Skeletal muscle satellite cell (primary cell): ENCODE measurements around the gene CARMIL3.

ENCODE experiments used
- H3K27me3 ChIP-seq: 2 replicates; pipeline ENCODE4 v1.7.0; 2013; ENCODE audit warnings: low read length; ENCODE audit not compliant: control insufficient read depth, insufficient read depth
- H3K36me3 ChIP-seq: 2 replicates; pipeline ENCODE4 v1.7.0; 2013; ENCODE audit warnings: mild to moderate bottlenecking, control low read depth, low read length; ENCODE audit not compliant: insufficient read depth
- H3K4me1 ChIP-seq: 2 replicates; pipeline ENCODE4 v1.7.0; 2013; ENCODE audit warnings: low read length; ENCODE audit not compliant: control insufficient read depth, insufficient read depth
- H3K4me2 ChIP-seq: 2 replicates; pipeline ENCODE4 v1.7.0; 2013; ENCODE audit warnings: mild to moderate bottlenecking, low read length
- H3K4me3 ChIP-seq: 2 replicates; pipeline ENCODE4 v1.7.0; 2013; ENCODE audit warnings: low read length
- H3K9ac ChIP-seq: 2 replicates; pipeline ENCODE4 v1.7.0; 2013; ENCODE audit warnings: mild to moderate bottlenecking, low read depth, low read length, moderate library complexity
- H3K9me3 ChIP-seq: replicated peaks from 2 replicates; pipeline ENCODE4 v1.7.0; 2013; ENCODE audit warnings: mild to moderate bottlenecking, control low read depth, low read length

The CARMIL3 gene

GRCh38 chr14:24116128-24116814 is 64.5 kb downstream of the CARMIL3 start:
- H3K9ac ChIP-seq: no peak overlapping the region
- peak overlapping the region; percentile 90 for H3K4me2 ChIP-seq
- H3K27me3 ChIP-seq: no peaks in the 10 kb centered on the region
- H3K36me3 ChIP-seq: peaks cover 24% of the 10 kb centered on the region
- no peaks in the 10 kb centered on the region for H3K9me3 ChIP-seq
- H3K4me3 ChIP-seq: peak overlapping the region; percentile 76
- H3K4me1 ChIP-seq: peaks cover 11% of the 10 kb centered on the region

GRCh38 chr14:24117179-24117578 is 65.4 kb downstream of the CARMIL3 start:
- Histone ChIP-seq H3K36me3 (peaks cover 31% of the 10 kb centered on the region), H3K9me3 (no peaks in the 10 kb centered on the region), H3K4me1 (peaks cover 11% of the 10 kb centered on the region), H3K27me3 (no peaks in the 10 kb centered on the region), H3K4me3 (no peak overlapping the region), H3K4me2 (no peak overlapping the region), H3K9ac (no peak overlapping the region)
